Esophagus squamous epithelium (tissue), 5 donors: ENCODE measurements around the gene NHLH1. TPM values are rescaled to one million over a fixed set of nuclear protein-coding genes. Genes with fewer than 3 reads are reported as not detected.

Source experiments
- DNase-seq: peaks from one replicate; lab custom pipeline; 2025; lab: John Stamatoyannopoulos, UW
- H3K27ac ChIP-seq, 4 donors: fragments of 200-600 bp; sonication (generic); one replicate each; pipeline ENCODE4 v1.5.1; 2016 to 2019; ENCODE audit warnings: mild to moderate bottlenecking in 1 of 4
- H3K27me3 ChIP-seq, 4 donors: fragments of 200-600 bp; sonication (generic); 1 replicate in 3 of 4; 2 replicates in 1 of 4; pipeline versions ENCODE4 v1.5.1 to v1.6.0; 2017 to 2021; ENCODE audit warnings: antibody characterized with exemption in 1 of 4
- H3K36me3 ChIP-seq, 3 donors: fragments of 200-600 bp; sonication (generic); one replicate each; pipeline ENCODE4 v1.5.1; 2016 to 2019
- H3K4me1 ChIP-seq, 3 donors: fragments of 200-600 bp; sonication (generic); one replicate each; pipeline ENCODE4 v1.5.1; 2017 to 2019
- H3K4me3 ChIP-seq, 4 donors: fragments of 200-600 bp; sonication (generic); 1 replicate in 3 of 4; 2 replicates in 1 of 4; pipeline ENCODE4 v1.5.1; 2016 to 2019; ENCODE audit warnings: mild to moderate bottlenecking in 2 of 4, moderate library complexity in 1 of 4
- H3K9me3 ChIP-seq, 3 donors: fragments of 200-600 bp; sonication (generic); one replicate each; pipeline ENCODE4 v1.5.1; 2016 to 2019
- POLR2A ChIP-seq, 4 donors: fragments of 450-650 bp; IDR thresholded peaks; one replicate each; pipeline ENCODE4 v1.6.1; 2017; ENCODE audit warnings: antibody characterized with exemption in 4 of 4, mild to moderate bottlenecking in 4 of 4, moderate library complexity in 3 of 4
- WGBS, 2 donors: methylation state at CpG; one replicate each; pipeline ENCODE4 v1.1.5; 2018; 5-methylcytosine and 5-hydroxymethylcytosine counted together
- intact Hi-C: fragments of 100-400 bp; cut with DNase I; formaldehyde crosslinking; loops from one replicate; pipeline ENCODE4 v1.15.0; 2022
- total RNA-seq, 4 donors: library from RNA; depleted of rRNA; stranded (reverse); fragments of >200 nt; gene quantifications; one replicate each; pipeline ENCODE4 v1.1.0, GENCODE V29; 2016
- TF ChIP-seq, protein P1 (sequence below), 6 experiments: fragments of 450-650 bp in 4 of 6; fragments of 200-600 bp in 2 of 6; sonication (generic) in 2 of 6; IDR thresholded peaks; one replicate each; pipeline ENCODE4 v1.5.1; 2016 to 2019; ENCODE audit warnings: antibody characterized with exemption in 6 of 6, mild to moderate bottlenecking in 4 of 6, moderate library complexity in 4 of 6
- donor health status: DM: yes; HTN: yes; CAD: no.

The NHLH1 gene
- total RNA-seq, 4 donors from 2014 or later, result 0.19 TPM; not detected in 3

DNA sequence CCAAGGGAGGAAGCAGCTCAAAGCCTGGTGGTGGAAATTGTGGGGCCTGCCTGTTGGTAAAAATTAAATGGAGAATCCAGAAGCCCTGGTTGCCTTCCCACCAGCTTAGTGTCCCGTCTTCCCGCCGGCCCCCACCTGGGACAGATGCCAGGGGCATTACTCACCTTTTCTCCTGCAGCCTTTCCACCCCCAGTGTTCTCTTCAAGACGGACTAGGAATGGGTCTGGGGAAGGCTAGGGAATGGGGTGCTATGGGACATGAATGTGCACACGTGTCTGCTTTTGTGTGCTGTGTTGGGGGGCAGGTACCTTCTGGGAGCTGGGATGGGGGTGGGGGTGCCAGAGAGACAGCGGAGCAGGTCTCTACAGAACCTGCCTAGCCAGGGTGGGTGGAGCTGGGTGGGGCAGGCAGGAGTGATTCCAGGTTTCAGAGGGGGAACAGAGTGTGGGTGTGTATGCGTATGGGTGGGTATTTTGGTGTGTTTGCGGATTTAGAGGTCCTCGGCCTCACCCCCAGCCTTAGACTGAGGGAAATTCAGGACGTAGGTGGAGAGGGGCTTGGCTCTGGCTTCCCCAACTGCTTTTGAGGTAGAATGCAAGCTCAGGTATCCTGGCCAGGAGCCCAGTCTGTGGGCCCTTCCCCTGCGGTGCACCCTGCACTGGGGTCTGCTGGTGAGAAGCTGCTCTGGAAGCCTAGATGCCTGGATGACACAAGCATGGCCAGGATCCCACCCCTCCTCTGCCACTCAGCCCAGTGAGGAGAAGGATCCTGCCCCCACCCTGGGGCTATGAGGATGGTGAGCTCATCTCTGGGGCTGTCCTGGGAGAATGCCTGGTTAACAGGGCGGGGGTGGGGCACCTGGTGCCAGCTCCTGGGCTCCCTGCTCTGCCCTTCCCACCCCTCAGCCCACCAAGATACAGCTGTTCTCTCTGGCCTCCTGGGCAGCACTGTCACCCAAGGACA is 41.2 kb downstream of the NHLH1 start:
- TF ChIP-seq POLR2A (IDR thresholded peaks at IDR 0.05), result no peak
- TF ChIP-seq, protein P1, sequence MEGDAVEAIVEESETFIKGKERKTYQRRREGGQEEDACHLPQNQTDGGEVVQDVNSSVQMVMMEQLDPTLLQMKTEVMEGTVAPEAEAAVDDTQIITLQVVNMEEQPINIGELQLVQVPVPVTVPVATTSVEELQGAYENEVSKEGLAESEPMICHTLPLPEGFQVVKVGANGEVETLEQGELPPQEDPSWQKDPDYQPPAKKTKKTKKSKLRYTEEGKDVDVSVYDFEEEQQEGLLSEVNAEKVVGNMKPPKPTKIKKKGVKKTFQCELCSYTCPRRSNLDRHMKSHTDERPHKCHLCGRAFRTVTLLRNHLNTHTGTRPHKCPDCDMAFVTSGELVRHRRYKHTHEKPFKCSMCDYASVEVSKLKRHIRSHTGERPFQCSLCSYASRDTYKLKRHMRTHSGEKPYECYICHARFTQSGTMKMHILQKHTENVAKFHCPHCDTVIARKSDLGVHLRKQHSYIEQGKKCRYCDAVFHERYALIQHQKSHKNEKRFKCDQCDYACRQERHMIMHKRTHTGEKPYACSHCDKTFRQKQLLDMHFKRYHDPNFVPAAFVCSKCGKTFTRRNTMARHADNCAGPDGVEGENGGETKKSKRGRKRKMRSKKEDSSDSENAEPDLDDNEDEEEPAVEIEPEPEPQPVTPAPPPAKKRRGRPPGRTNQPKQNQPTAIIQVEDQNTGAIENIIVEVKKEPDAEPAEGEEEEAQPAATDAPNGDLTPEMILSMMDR (IDR thresholded peaks at IDR 0.05), result no peak
- H3K27me3 ChIP-seq, result no peaks in the 10 kb centered on the region
- peak overlapping the region; percentile 78 to 88 (median 85) for H3K27ac ChIP-seq
- DNase-seq, result no peak
- peaks cover 24 to 90% (median 51%) of the 10 kb centered on the region in 3 donors for H3K4me1 ChIP-seq
- intact Hi-C loops, result no loop called here
- 59 to 60% methylated on average over 5 to 6 of the region's 12 CpGs for WGBS, 2 donors
- peak overlapping the region; percentile 6 to 27 (median 20) for H3K4me3 ChIP-seq
- H3K9me3 ChIP-seq, result no peaks in the 10 kb centered on the region
- no peaks in the 10 kb centered on the region for H3K36me3 ChIP-seq

DNA sequence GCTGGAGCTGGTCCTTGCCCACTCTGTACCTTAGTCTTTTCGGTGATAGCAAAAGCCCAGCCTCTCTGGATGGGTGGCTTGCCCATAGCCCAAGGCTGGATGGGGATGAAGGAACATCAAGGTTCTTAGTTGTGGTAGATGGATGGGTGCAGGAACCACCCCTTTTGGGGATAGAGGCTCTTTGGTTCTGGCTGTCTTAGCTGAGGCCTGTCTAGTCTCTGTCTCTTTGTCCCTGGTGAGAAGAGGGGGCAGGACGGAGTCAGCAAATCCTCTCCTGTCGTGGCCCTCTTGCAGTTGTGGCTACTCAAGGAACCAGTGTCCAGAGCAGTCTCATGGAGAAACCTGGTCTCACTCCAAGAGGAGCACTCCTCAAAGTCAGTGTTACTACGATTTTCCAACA is 42.0 kb downstream of the NHLH1 start:
- H3K4me1 ChIP-seq, result peaks cover 24 to 90% (median 45%) of the 10 kb centered on the region in 3 donors
- no peaks in the 10 kb centered on the region for H3K9me3 ChIP-seq
- no peaks in the 10 kb centered on the region for H3K27me3 ChIP-seq
- H3K27ac ChIP-seq, result peak overlapping the region; percentile 78 to 88 (median 85)
- WGBS, 2 donors, result 67 to 92% methylated on average over 1 to 2 of the region's 4 CpGs
- no peaks in the 10 kb centered on the region for H3K36me3 ChIP-seq
- peak overlapping the region in 2 of 4 donors; percentile 22 to 27 for H3K4me3 ChIP-seq
- TF ChIP-seq POLR2A (IDR thresholded peaks at IDR 0.05), result no peak
- TF ChIP-seq, protein P1 (IDR thresholded peaks at IDR 0.05), result no peak
- intact Hi-C loops, result no loop called here
- DNase-seq, result no peak

DNA sequence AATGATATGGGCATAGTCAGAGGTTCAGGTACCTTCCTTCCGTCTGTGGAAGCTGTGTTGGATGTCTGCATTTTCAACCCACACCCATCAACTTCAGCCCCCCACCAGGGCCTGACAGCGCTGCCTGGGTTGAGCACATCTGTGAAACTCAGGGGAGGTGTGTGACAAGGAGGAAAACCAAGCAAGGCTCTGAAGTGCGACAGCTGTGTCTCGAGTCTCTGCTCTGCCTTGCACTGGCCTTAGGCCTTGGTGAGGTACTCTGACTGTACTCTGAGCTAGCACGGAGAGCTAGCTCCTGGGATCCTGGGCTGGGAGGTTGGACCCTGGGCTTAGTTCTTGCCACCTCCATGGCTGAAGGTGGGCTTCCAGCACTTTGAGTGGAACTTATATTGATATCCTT is 42.6 kb downstream of the NHLH1 start:
- intact Hi-C loops, result no loop called here
- no peaks in the 10 kb centered on the region for H3K27me3 ChIP-seq

DNA sequence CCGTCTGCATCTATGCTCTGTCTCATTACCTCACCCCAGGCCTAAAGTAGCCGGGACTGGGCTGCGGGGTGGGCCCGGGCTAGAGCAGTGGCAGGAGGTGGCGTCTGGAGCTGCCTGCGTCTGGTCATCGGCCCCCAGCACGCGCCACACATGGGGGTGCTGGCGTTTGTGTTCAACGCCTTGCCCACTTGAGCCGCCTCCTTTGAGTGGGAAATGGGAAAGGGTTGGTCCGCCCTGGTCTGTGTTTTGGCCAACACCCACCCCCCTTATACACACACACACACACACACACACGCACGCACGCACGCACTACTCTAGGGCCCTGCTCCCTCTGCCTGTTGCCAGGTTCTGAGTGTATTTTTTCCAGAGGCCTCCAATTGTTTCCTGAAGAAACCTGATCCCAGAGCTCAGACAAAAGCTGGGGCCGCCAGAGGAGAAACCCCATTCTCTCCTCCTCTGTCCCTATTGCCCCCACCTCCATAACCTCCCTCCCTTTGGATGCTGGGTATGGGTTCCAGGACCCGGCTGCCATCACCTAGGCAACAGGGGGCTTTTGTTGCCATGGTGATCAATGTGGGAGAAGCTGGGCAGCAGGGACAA is 43.6 kb downstream of the NHLH1 start:
- TF ChIP-seq, protein P1 (IDR thresholded peaks at IDR 0.05), result no peak
- no peak for TF ChIP-seq POLR2A (IDR thresholded peaks at IDR 0.05)
- Histone ChIP-seq H3K27ac (peak overlapping the region in 2 of 4 donors; percentile 86 to 88), H3K9me3 (no peaks in the 10 kb centered on the region), H3K36me3 (peaks cover 0 to 3% (median 0%) of the 10 kb centered on the region in 3 donors), H3K4me3 (no peak overlapping the region), H3K27me3 (no peaks in the 10 kb centered on the region), H3K4me1 (peaks cover 32 to 90% (median 40%) of the 10 kb centered on the region in 3 donors)
- intact Hi-C loops, result no loop called here
- no peak for DNase-seq
- WGBS, 2 donors, result 60 to 62% methylated on average over 6 to 9 of the region's 19 CpGs

More for the DNA sequence above, 42.6 kb downstream of the NHLH1 start:
- no peaks in the 10 kb centered on the region for H3K36me3 ChIP-seq
- H3K9me3 ChIP-seq, result no peaks in the 10 kb centered on the region
- 60 to 88% methylated on average over 1 to 3 of the region's 5 CpGs for WGBS, 2 donors
- no peak overlapping the region for H3K4me3 ChIP-seq
- TF ChIP-seq POLR2A (IDR thresholded peaks at IDR 0.05), result no peak
- TF ChIP-seq, protein P1 (IDR thresholded peaks at IDR 0.05), result no peak
- no peak for DNase-seq
- H3K27ac ChIP-seq, result peak overlapping the region; percentile 28 to 88 (median 82)
- peaks cover 29 to 90% (median 44%) of the 10 kb centered on the region in 3 donors for H3K4me1 ChIP-seq
